T-helper 2 cell treated with Interferon-gamma antibody and Interleukin-4, amounts not matched to agents 5 μg/mL and 100 μg/mL, for 36 hours (primary cell): ENCODE results near the gene MCOLN3.
"Not testable (repeated sequence)": the region's sequence is repeated elsewhere in the genome, so short reads cannot be mapped to it uniquely, and the experiment has no call there.

Source experiments
- DNase-seq: peaks from one replicate; pipeline ENCODE4 v3.0.0; 2021; ENCODE audit warnings: low spot score
- H3K27ac Mint-ChIP-seq: one replicate; pipeline ENCODE4 v1.8.0; 2021; ENCODE audit warnings: mild to moderate bottlenecking, mixed read lengths
- H3K27me3 Mint-ChIP-seq: one replicate; pipeline ENCODE4 v1.8.0; 2021; ENCODE audit warnings: low read depth, mixed read lengths
- H3K36me3 Mint-ChIP-seq: one replicate; pipeline ENCODE4 v1.8.0; 2021; ENCODE audit warnings: low read depth, mixed read lengths
- H3K4me1 Mint-ChIP-seq: one replicate; pipeline ENCODE4 v1.8.0; 2021; ENCODE audit warnings: low read depth, mixed read lengths
- H3K4me3 Mint-ChIP-seq: one replicate; pipeline ENCODE4 v1.8.0; 2022; ENCODE audit warnings: mild to moderate bottlenecking, moderate library complexity, mixed read lengths
- H3K9me3 Mint-ChIP-seq: one replicate; pipeline ENCODE4 v1.8.0; 2021; ENCODE audit warnings: mixed read lengths

Gene MCOLN3

GRCh38 chr1:85028151-85028550 is 20.1 kb downstream of the MCOLN3 start:
- Mint-ChIP-seq H3K36me3 (no peaks in the 10 kb centered on the region), H3K9me3 (no peaks in the 10 kb centered on the region), H3K27ac (no peak overlapping the region), H3K27me3 (no peaks in the 10 kb centered on the region), H3K4me3 (no peak overlapping the region), H3K4me1 (peaks cover 7% of the 10 kb centered on the region)
- DNase-seq, result no peak

DNA sequence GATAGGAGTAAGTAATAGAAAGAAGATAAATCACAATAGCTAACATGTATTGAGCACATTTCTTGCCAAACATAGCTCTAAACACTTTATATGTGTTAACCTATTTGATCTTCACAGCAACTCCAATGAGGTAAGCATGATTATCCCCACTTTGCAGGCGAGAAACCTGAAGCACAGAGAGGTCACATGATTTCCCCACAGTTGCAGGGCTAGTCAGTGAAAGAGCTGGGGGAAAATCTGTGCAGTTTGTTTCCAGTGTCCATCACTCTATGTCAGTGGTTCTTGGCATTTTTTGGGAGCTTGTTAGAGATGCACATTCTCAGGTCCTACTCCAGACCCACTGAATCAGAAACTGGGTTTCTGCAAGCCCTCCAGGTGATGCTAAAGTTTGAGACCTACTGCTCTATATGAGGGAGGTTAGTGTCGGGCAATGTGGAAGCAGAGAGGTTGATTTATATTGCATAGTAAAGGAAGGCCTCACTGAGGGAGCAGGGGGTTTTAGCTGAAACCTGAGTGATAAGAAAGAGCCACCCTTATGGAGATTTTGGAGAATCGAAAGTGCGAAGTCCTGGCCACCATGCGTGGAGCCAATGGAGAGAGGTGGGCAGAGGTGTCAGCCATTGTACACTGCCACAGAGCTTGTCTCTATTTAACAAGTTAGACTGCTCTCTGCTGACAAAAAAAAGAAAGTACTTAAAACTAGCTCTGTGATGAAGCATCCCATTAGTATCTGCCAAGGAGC is 20.9 kb downstream of the MCOLN3 start:
- H3K4me3 Mint-ChIP-seq, result no peak overlapping the region
- peak overlapping the region; percentile 1 for H3K27ac Mint-ChIP-seq
- H3K9me3 Mint-ChIP-seq, result no peaks in the 10 kb centered on the region
- H3K27me3 Mint-ChIP-seq, result no peaks in the 10 kb centered on the region
- H3K36me3 Mint-ChIP-seq, result no peaks in the 10 kb centered on the region
- H3K4me1 Mint-ChIP-seq, result peaks cover 7% of the 10 kb centered on the region
- DNase-seq, result no peak

DNA sequence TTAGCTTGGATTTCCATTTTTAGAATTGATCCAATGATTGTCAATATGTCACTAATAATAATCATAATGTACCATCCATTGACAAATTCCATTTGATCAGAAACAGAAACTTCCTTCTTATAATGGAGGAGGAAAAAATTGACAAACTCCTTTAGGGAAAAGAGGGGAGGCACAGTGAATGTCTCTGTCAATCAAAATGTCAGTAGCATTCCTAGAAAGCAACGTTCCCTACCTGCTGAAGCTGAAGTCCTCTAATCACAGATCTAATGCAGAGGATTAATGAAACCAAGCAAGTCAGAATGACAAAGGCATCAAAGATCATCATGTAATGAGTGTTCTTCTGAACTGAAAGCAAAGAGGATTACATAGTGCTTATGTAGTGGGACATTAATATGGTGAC is 22.4 kb downstream of the MCOLN3 start:
- peaks cover 7% of the 10 kb centered on the region for H3K27me3 Mint-ChIP-seq
- H3K4me1 Mint-ChIP-seq, result peaks cover 7% of the 10 kb centered on the region
- no peaks in the 10 kb centered on the region for H3K9me3 Mint-ChIP-seq
- H3K4me3 Mint-ChIP-seq, result no peak overlapping the region
- peaks cover 2% of the 10 kb centered on the region for H3K36me3 Mint-ChIP-seq
- no peak for DNase-seq
- H3K27ac Mint-ChIP-seq, result no peak overlapping the region

- peaks cover 7% of the 10 kb centered on the region for H3K27me3 Mint-ChIP-seq
- peaks cover 7% of the 10 kb centered on the region for H3K4me1 Mint-ChIP-seq
- no peak overlapping the region for H3K27ac Mint-ChIP-seq
- DNase-seq, result no peak
- no peaks in the 10 kb centered on the region for H3K9me3 Mint-ChIP-seq
- peaks cover 2% of the 10 kb centered on the region for H3K36me3 Mint-ChIP-seq
- H3K4me3 Mint-ChIP-seq, result no peak overlapping the region
Observed at GRCh38 chr1:85024736-85025135, 23.6 kb downstream of the MCOLN3 start.

DNA sequence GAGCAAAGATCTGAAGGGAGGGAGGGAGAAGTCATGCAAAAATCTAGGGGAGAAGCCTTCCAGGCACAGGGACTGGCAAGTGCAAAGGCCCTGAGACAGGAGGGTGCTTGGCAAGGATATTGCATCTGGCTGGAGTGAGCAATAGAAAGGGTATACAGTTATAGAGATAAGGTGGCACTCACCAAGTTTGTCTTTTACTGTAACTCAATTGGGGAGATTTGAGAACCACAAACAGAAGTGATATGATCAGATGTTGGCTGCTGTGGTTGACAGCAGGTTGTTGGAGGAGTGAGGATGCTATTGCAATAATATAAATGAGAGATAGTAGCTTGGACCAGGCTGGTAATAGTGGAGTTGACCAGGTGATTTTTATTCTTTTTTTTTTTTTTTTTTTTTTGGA is 25.6 kb downstream of the MCOLN3 start:
- H3K4me1 Mint-ChIP-seq, result peaks cover 7% of the 10 kb centered on the region
- H3K36me3 Mint-ChIP-seq, result peaks cover 2% of the 10 kb centered on the region
- no peaks in the 10 kb centered on the region for H3K9me3 Mint-ChIP-seq
- H3K27me3 Mint-ChIP-seq, result peaks cover 7% of the 10 kb centered on the region
- no peak for DNase-seq
- no peak overlapping the region for H3K27ac Mint-ChIP-seq
- H3K4me3 Mint-ChIP-seq, result no peak overlapping the region

- no peak for DNase-seq
- Mint-ChIP-seq H3K36me3 (peaks cover 8% of the 10 kb centered on the region), H3K4me1 (peaks cover 7% of the 10 kb centered on the region)
Observed at GRCh38 chr1:85019994-85020393, 28.3 kb downstream of the MCOLN3 start.

GRCh38 chr1:85015826-85016225 is 32.5 kb downstream of the MCOLN3 start:
- Mint-ChIP-seq H3K36me3 (peaks cover 9% of the 10 kb centered on the region), H3K27ac (no peak overlapping the region), H3K27me3 (peaks cover 25% of the 10 kb centered on the region), H3K4me1 (peaks cover 14% of the 10 kb centered on the region), H3K4me3 (no peak overlapping the region), H3K9me3 (peaks cover 10% of the 10 kb centered on the region)
- no peak for DNase-seq

More at GRCh38 chr1:85019994-85020393, 28.3 kb downstream of the MCOLN3 start:
- Mint-ChIP-seq H3K27ac (no peak overlapping the region), H3K4me3 (no peak overlapping the region), H3K27me3 (peaks cover 7% of the 10 kb centered on the region), H3K9me3 (peaks cover 4% of the 10 kb centered on the region)

GRCh38 chr1:85005641-85006040 is 42.7 kb downstream of the MCOLN3 start:
- not testable (repeated sequence) for DNase-seq
- H3K4me3 Mint-ChIP-seq, result peak overlapping the region; percentile 11
- H3K9me3 Mint-ChIP-seq, result peaks cover 63% of the 10 kb centered on the region
- peak overlapping the region; percentile 33 for H3K27ac Mint-ChIP-seq
- H3K27me3 Mint-ChIP-seq, result peaks cover 29% of the 10 kb centered on the region
- peaks cover 21% of the 10 kb centered on the region for H3K4me1 Mint-ChIP-seq
- H3K36me3 Mint-ChIP-seq, result peaks cover 48% of the 10 kb centered on the region

DNA sequence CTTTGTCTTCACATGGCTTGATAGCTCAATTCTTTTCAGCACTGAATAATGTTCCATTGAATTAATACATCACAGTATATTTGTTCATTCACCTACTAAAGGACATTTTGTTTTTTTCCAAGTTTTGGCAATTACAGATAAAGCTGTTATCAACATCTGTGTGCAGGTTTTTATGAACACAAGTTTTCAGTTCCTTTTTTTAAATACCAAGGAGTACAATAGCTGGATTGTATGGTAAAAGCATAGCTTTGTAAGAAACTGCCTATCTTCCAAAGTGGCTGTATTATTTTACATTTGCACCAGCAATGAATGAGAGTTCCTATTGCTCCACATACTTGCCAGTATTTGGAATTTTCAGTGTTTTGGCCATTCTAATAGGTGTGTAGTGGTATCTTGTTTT is 46.6 kb downstream of the MCOLN3 start:
- Mint-ChIP-seq H3K27me3 (peaks cover 37% of the 10 kb centered on the region), H3K9me3 (peaks cover 37% of the 10 kb centered on the region), H3K4me3 (no peak overlapping the region), H3K27ac (no peak overlapping the region), H3K36me3 (peaks cover 34% of the 10 kb centered on the region), H3K4me1 (peaks cover 36% of the 10 kb centered on the region)
- no peak for DNase-seq

DNA sequence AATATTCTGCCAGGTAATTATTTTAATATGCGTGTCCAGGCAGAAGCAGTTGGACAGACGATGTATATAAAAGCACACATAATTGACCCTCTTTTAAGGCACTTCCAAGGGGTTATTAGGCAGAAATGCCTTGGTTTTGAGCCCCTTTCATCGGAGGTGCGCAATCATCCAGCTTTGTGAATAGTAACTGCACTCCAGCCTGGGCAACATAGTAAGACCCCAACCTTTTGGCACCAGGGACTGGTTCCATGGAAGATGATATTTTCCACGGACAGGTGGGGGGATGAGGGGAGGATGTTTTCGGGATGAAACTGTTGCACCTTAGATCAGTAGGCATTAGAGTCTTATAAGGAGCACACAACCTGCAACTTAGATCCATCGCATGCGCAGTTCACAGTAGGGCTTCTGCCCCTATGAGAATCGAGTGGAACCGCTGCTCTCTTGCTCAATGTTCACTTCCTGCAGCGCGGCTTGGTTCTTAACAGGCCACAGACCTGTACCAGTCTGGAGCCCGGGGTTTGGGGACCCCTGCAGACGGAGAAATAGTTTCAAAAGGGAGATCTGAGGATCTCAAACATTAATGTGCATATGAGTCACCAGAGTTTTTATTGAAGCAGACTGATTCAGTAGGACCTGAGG is 49.5 kb downstream of the MCOLN3 start:
- DNase-seq, result peak; percentile 32
- H3K27me3 Mint-ChIP-seq, result peaks cover 34% of the 10 kb centered on the region

DNA sequence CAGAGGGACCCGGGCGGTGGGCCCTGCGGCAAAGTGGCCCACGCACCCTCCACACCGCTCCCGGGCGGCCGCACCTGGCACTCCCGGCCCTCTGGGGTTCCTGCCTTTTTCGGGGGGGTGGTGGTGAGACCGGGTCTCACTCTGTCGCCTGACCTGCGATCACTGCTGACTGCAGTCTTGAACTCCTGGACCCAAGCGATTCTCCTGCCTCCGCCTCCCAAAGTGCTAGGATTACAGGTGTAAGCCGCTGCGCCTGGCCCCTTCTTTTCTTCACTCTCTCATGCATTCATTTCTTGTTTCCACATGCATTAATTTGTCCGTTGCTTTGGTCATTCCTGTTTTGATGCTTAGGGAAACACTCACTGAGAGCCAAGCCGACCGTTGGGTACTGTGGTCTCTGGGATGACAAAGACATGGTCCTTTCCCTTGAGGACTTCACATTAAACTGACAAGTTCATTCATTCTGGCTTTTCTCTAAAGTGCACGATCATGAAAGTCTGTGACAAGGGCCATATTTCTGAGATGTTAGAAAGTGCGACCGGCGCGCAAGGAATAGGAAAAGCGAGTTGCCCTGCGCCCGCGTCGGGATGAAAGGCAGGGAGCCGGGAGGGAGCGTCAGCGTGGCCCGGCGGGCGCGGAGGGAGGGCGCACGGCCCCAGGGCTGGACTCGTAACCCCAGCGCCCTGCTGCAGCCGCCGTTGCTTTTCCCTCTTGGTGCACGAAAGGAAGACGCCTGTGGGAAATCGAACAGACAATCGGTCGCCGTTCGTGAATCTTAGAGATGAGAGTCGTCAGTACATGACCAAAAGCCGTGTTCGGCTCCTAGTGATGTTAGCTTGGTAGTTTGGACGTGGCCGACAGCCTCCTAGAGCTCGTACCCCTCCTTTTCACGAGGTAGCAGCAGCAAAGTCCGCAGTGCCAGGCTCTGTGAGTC is 50.4 kb downstream of the MCOLN3 start:
- peaks cover 30% of the 10 kb centered on the region for H3K27me3 Mint-ChIP-seq
- H3K9me3 Mint-ChIP-seq, result peaks cover 2% of the 10 kb centered on the region
- H3K27ac Mint-ChIP-seq, result peak overlapping the region; percentile 73
- H3K4me3 Mint-ChIP-seq, result peak overlapping the region; percentile 87
- DNase-seq, result no peak
- peaks cover 13% of the 10 kb centered on the region for H3K36me3 Mint-ChIP-seq
- H3K4me1 Mint-ChIP-seq, result peaks cover 44% of the 10 kb centered on the region

More for the DNA sequence above, 49.5 kb downstream of the MCOLN3 start:
- H3K4me1 Mint-ChIP-seq, result peaks cover 39% of the 10 kb centered on the region
- peak overlapping the region; percentile 87 for H3K4me3 Mint-ChIP-seq
- peaks cover 16% of the 10 kb centered on the region for H3K36me3 Mint-ChIP-seq
- peak overlapping the region; percentile 67 for H3K27ac Mint-ChIP-seq
- H3K9me3 Mint-ChIP-seq, result peaks cover 10% of the 10 kb centered on the region

DNA sequence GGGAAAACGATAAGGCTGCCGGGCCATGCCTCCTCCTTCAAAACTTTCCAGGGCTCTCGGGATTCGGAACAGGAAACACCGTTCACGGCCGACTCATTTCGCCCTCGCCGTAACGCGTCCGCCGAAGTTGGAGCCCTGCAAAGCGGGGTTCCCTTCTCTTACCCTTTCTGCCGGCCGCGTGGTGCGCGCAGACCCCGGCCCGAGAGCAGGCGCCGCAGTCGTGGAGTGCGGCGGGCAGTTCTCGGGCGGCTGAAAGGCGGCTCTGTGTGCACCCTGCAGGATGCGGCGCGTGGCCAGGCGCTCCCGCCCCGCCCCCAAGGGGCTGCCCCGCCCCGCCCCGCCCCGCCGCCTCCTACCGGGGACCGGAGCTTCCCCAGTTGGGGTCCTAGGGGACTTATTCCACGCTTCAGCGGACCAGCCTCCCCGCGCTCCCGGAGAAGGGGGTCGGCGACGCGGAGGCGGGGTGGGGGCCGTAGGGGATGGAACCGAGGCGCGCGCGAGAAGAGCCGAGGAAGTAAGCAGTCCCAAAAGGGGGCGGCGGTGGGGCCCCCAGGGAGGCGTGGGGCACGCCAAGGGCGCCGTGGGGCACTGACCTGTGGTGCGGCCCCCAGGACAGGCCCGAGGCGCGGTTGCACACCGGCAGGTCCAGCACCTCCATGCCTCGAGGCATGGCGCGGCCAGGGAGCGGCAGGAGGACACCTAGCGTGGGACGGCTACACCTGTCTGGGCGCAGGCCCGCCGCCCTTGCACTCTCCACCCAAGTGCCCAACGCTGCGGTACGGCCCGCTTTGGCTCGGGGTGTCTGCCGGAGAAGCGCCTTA is 51.2 kb downstream of the MCOLN3 start, which contains the start of gene MCOLN2:
Gene MCOLN2, minus strand, starts transcription at position 268 of the 821 bp plus-strand sequence. Its CDS starts 241 bp downstream, at position 27.
- no peaks in the 10 kb centered on the region for H3K9me3 Mint-ChIP-seq
- peaks cover 50% of the 10 kb centered on the region for H3K4me1 Mint-ChIP-seq
- peak within 1 kb of the TSS; percentile 84 for H3K27ac Mint-ChIP-seq
- peak within 1 kb of the TSS; percentile 87 for H3K4me3 Mint-ChIP-seq
- peaks cover 28% of the 10 kb centered on the region for H3K27me3 Mint-ChIP-seq
- DNase-seq, result peak; percentile 57
- peaks cover 15% of the 10 kb centered on the region for H3K36me3 Mint-ChIP-seq
